ENCODE results near the gene TBC1D16.
"Not testable (repeated sequence)": the region's sequence is repeated elsewhere in the genome, so short reads cannot be mapped to it uniquely, and the experiment has no call there.

Gene TBC1D16

GRCh38 chr17:80005360-80006338 is 30.0 kb downstream of the TBC1D16 start:
- DNase-seq (ENCODE audit: low spot score) = peak; percentile 94

GRCh38 chr17:80003969-80004368 is 31.7 kb downstream of the TBC1D16 start:
- DNase-seq (ENCODE audit: low spot score) = no peak

GRCh38 chr17:80002690-80003490 is 32.8 kb downstream of the TBC1D16 start:
- DNase-seq (ENCODE audit: low spot score) = no peak

- no peak for DNase-seq (ENCODE audit: low spot score)
These were observed 33.5 kb downstream of the TBC1D16 start for GRCh38 chr17:80002070-80002641.

GRCh38 chr17:80000981-80001775 is 34.5 kb downstream of the TBC1D16 start:
- DNase-seq (ENCODE audit: low spot score) = no peak

GRCh38 chr17:80000136-80000535 is 35.5 kb downstream of the TBC1D16 start:
- no peak for DNase-seq (ENCODE audit: low spot score)

- no peak for DNase-seq (ENCODE audit: low spot score)
These were observed 38.5 kb downstream of the TBC1D16 start for GRCh38 chr17:79997011-79997660.

- DNase-seq (ENCODE audit: low spot score) = no peak
These were observed 39.4 kb downstream of the TBC1D16 start for GRCh38 chr17:79996291-79996690.

- no peak for DNase-seq (ENCODE audit: low spot score)
These were observed 40.0 kb downstream of the TBC1D16 start for GRCh38 chr17:79995696-79996095.

GRCh38 chr17:79994602-79995001 is 41.1 kb downstream of the TBC1D16 start:
- DNase-seq (ENCODE audit: low spot score) = no peak

- DNase-seq (ENCODE audit: low spot score) = not testable (repeated sequence)
These were observed 41.5 kb downstream of the TBC1D16 start for GRCh38 chr17:79994228-79994569.

GRCh38 chr17:79993390-79994227 is 42.1 kb downstream of the TBC1D16 start:
- peak; percentile 51 for DNase-seq (ENCODE audit: low spot score)

- DNase-seq (ENCODE audit: low spot score) = no peak
These were observed 42.9 kb downstream of the TBC1D16 start for GRCh38 chr17:79992649-79993389.

- DNase-seq (ENCODE audit: low spot score) = no peak
These were observed 43.6 kb downstream of the TBC1D16 start for GRCh38 chr17:79991924-79992648.

GRCh38 chr17:79991140-79991923 is 44.3 kb downstream of the TBC1D16 start:
- peak; percentile 98 for DNase-seq (ENCODE audit: low spot score)

- no peak for DNase-seq (ENCODE audit: low spot score)
These were observed 45.0 kb downstream of the TBC1D16 start for GRCh38 chr17:79990704-79991103.

- DNase-seq (ENCODE audit: low spot score) = no peak
These were observed 45.5 kb downstream of the TBC1D16 start for GRCh38 chr17:79990051-79990592.
